OCI-LY7 (cell line): ENCODE measurements around the gene IRX4. TPM values are rescaled to one million over a fixed set of nuclear protein-coding genes. Genes with fewer than 3 reads are reported as not detected.

ENCODE experiments used
- BruUV-seq: library from RNA; stranded (reverse); fragments of 400-500 nt; replicated peaks from 2 replicates; lab custom pipeline; 2021; lab: Mats Ljungman, UMichigan
- CTCF ChIA-PET: fragments of 300-600 bp; sonication (Branson Sonifier 250); formaldehyde crosslinking; loops from one replicate; lab custom pipeline; 2022; ENCODE audit warnings: antibody characterized with exemption; ENCODE audit not compliant: unreplicated experiment; lab: Charles Lee
- POLR2A ChIA-PET: fragments of 300-600 bp; sonication (Branson Sonifier 250); formaldehyde crosslinking; loops from one replicate; lab custom pipeline; 2022; ENCODE audit warnings: antibody characterized with exemption; lab: Charles Lee
- DNase-seq: peaks from one replicate; pipeline ENCODE4 v3.0.0-alpha.2; 2015; ENCODE audit warnings: low spot score
- H2AFZ ChIP-seq: fragments of 200-600 bp; sonication (generic), shearing (Covaris generic); 2 replicates; pipeline ENCODE4 v1.6.1; 2014; ENCODE audit warnings: mild to moderate bottlenecking, antibody characterized with exemption, low read length, moderate library complexity
- H3K27ac ChIP-seq: fragments of 200-600 bp; sonication (generic); 2 replicates; pipeline ENCODE4 v1.5.1; 2014; ENCODE audit warnings: mixed run types, low read depth, mild to moderate bottlenecking, moderate library complexity, low read length, inconsistent platforms; ENCODE audit not compliant: poor library complexity, severe bottlenecking
- H3K36me3 ChIP-seq: fragments of 200-600 bp; sonication (generic); 2 replicates; pipeline ENCODE4 v1.6.1; 2014; ENCODE audit warnings: mild to moderate bottlenecking, antibody characterized with exemption, low read length, moderate library complexity, mixed read lengths; ENCODE audit not compliant: insufficient read depth
- H3K4me1 ChIP-seq: fragments of 200-600 bp; sonication (generic); 2 replicates; pipeline ENCODE4 v1.5.1; 2014; ENCODE audit warnings: mild to moderate bottlenecking, low read length; ENCODE audit not compliant: insufficient read depth, poor library complexity, severe bottlenecking
- H3K4me2 ChIP-seq: fragments of 200-600 bp; sonication (generic); 2 replicates; pipeline ENCODE4 v1.6.1; 2014; ENCODE audit warnings: mild to moderate bottlenecking, low read length
- H3K4me3 ChIP-seq: fragments of 200-600 bp; sonication (generic); 2 replicates; pipeline ENCODE4 v1.5.1; 2014; ENCODE audit warnings: mild to moderate bottlenecking, low read depth, low read length; ENCODE audit not compliant: poor library complexity, severe bottlenecking
- H3K79me2 ChIP-seq: fragments of 200-600 bp; sonication (generic); 2 replicates; pipeline ENCODE4 v1.6.1; 2016; ENCODE audit warnings: low read depth, mild to moderate bottlenecking, low read length, moderate library complexity, mixed read lengths; ENCODE audit not compliant: insufficient read depth
- H3K9me2 ChIP-seq: fragments of 200-600 bp; sonication (generic); 2 replicates; pipeline ENCODE4 v1.6.1; 2016; ENCODE audit warnings: mild to moderate bottlenecking, low read length, mixed read lengths; ENCODE audit not compliant: insufficient read depth
- H3K9me3 ChIP-seq: fragments of 200-600 bp; sonication (generic); 2 replicates; pipeline ENCODE4 v1.6.1; 2014; ENCODE audit warnings: mild to moderate bottlenecking, mixed run types, low read length, mixed read lengths
- H4K20me1 ChIP-seq: fragments of 200-600 bp; sonication (generic); 2 replicates; pipeline ENCODE4 v1.6.1; 2014; ENCODE audit warnings: mild to moderate bottlenecking, antibody characterized with exemption, low read length, moderate library complexity, mixed read lengths; ENCODE audit not compliant: insufficient read depth
- CTCF ChIP-seq: fragments of 200-600 bp; sonication (generic); conservative IDR thresholded peaks from 2 replicates; pipeline ENCODE4 v1.5.1; 2014; ENCODE audit warnings: mild to moderate bottlenecking, antibody characterized with exemption, low read length, moderate library complexity, mixed read lengths
- EZH2phosphoT487 ChIP-seq: fragments of 200-600 bp; sonication (generic); IDR thresholded peaks from 2 replicates; pipeline ENCODE4 v1.6.1; 2018; ENCODE audit warnings: low read depth, borderline replicate concordance, mild to moderate bottlenecking, mixed run types, antibody characterized with exemption, low read length, moderate library complexity, mixed read lengths
- intact Hi-C: fragments of 100-400 bp; cut with micrococcal nuclease; formaldehyde crosslinking; loops from one replicate; pipeline ENCODE4 v1.10.0; 2022; ENCODE audit not compliant: unreplicated experiment
- total RNA-seq, 2 experiments: library from RNA; depleted of rRNA in 1 of 2; stranded (reverse); fragments of >200 nt in 1 of 2; shearing (Covaris generic) in 1 of 2; gene quantifications; 2 replicates each; pipeline ENCODE4 v1.2.3, GENCODE V29; 2014 to 2022

Gene IRX4
- total RNA-seq, 2 experiments from 2014 or later, result not detected

- Histone ChIP-seq H2AFZ (no peak overlapping the region), H3K4me3 (no peak overlapping the region), H3K4me2 (no peak overlapping the region), H3K9me3 (no peaks in the 10 kb centered on the region), H3K27ac (no peak overlapping the region), H3K36me3 (peaks cover 14% of the 10 kb centered on the region; the same call in 1 of the 2 replicates), H4K20me1 (no peaks in the 10 kb centered on the region), H3K4me1 (no peaks in the 10 kb centered on the region), H3K9me2 (no peaks in the 10 kb centered on the region), H3K79me2 (no peaks in the 10 kb centered on the region)
- TF ChIP-seq CTCF (no peak), EZH2phosphoT487 (no peak)
- ChIA-PET POLR2A (no interaction called here), CTCF (no interaction called here)
- no peak for DNase-seq
- no TSS peak for BruUV-seq
- intact Hi-C loops, result no loop called here
Observed at GRCh38 chr5:1831677-1832313, 50.9 kb downstream of the IRX4 start.

- BruUV-seq, result no TSS peak
- CTCF ChIA-PET, result no interaction called here
- DNase-seq, result no peak
- H3K79me2 ChIP-seq, result no peaks in the 10 kb centered on the region
- H3K4me3 ChIP-seq, result no peak overlapping the region
- POLR2A ChIA-PET, result no interaction called here
- H3K36me3 ChIP-seq, result peaks cover 16% of the 10 kb centered on the region; the same call in 1 of the 2 replicates
- no peaks in the 10 kb centered on the region for H4K20me1 ChIP-seq
- intact Hi-C loops, result no loop called here
- no peaks in the 10 kb centered on the region for H3K4me1 ChIP-seq
- no peaks in the 10 kb centered on the region for H3K9me2 ChIP-seq
- no peak overlapping the region for H3K4me2 ChIP-seq
- no peaks in the 10 kb centered on the region for H3K9me3 ChIP-seq
- H3K27ac ChIP-seq, result no peak overlapping the region
- TF ChIP-seq CTCF (no peak), EZH2phosphoT487 (no peak)
- no peak overlapping the region for H2AFZ ChIP-seq
Observed at GRCh38 chr5:1831257-1831656, 51.5 kb downstream of the IRX4 start.

GRCh38 chr5:1830571-1831228, 52.0 kb downstream of the IRX4 start:
- Histone ChIP-seq H3K4me2 (no peak overlapping the region), H3K9me2 (no peaks in the 10 kb centered on the region), H3K79me2 (no peaks in the 10 kb centered on the region), H3K9me3 (no peaks in the 10 kb centered on the region), H3K4me1 (no peaks in the 10 kb centered on the region), H3K36me3 (peaks cover 21% of the 10 kb centered on the region; the same call in 1 of the 2 replicates), H3K27ac (no peak overlapping the region), H4K20me1 (no peaks in the 10 kb centered on the region), H2AFZ (no peak overlapping the region), H3K4me3 (no peak overlapping the region)
- intact Hi-C loops, result loop anchor here (1.0 kb wide), 1 partner anchor 20 kb away; no protein-coding TSS in a partner anchor
- no TSS peak for BruUV-seq
- TF ChIP-seq EZH2phosphoT487, result no peak
- no peak for TF ChIP-seq CTCF
- CTCF ChIA-PET, result no interaction called here
- no peak for DNase-seq
- POLR2A ChIA-PET, result no interaction called here
